MM.1S (cell line): ENCODE data around the gene RPUSD1.

Experiments
- EZH2 ChIP-seq: fragments of 300-600 bp; sonication (generic); optimal IDR thresholded peaks from 2 replicates; pipeline ENCODE3; 2017; ENCODE audit warnings: low read depth, mild to moderate bottlenecking, antibody characterized with exemption, low read length, mixed read lengths
- TF ChIP-seq, protein P1 (sequence below): fragments of 300-600 bp; sonication (generic); IDR thresholded peaks from 2 replicates; pipeline ENCODE4 v1.5.1; 2016; ENCODE audit warnings: antibody characterized with exemption, low read length, mixed read lengths

DNA sequence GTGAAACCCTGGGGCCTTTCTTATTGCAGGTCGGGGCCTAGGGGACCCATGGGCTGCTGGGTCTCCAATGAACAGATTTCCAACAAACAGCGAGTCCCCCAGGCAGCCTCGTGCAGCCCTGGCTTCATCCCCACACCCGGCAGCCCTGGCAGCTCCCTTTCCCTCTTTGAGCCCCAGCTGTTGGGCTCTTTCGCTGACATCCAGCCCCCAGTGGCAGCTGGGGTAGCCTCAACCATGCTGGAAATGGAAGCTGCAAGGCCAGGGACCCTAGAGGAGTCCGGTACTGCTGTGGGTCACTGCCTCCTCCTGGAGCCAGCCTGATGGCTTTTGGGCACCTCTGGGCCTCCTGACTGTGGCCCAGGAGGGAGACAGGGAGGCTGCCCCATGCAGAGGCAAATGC, 5.9 kb downstream of the RPUSD1 start:
- TF ChIP-seq, protein P1, sequence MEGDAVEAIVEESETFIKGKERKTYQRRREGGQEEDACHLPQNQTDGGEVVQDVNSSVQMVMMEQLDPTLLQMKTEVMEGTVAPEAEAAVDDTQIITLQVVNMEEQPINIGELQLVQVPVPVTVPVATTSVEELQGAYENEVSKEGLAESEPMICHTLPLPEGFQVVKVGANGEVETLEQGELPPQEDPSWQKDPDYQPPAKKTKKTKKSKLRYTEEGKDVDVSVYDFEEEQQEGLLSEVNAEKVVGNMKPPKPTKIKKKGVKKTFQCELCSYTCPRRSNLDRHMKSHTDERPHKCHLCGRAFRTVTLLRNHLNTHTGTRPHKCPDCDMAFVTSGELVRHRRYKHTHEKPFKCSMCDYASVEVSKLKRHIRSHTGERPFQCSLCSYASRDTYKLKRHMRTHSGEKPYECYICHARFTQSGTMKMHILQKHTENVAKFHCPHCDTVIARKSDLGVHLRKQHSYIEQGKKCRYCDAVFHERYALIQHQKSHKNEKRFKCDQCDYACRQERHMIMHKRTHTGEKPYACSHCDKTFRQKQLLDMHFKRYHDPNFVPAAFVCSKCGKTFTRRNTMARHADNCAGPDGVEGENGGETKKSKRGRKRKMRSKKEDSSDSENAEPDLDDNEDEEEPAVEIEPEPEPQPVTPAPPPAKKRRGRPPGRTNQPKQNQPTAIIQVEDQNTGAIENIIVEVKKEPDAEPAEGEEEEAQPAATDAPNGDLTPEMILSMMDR = no peak
- no peak for TF ChIP-seq EZH2
